ENCODE measurements around the gene DDX39A. TPM values are rescaled to one million over a fixed set of nuclear protein-coding genes. Genes with fewer than 3 reads are reported as not detected.

DDX39A gene
- polyA plus RNA-seq, 1 experiment, result 64.0 TPM

DNA sequence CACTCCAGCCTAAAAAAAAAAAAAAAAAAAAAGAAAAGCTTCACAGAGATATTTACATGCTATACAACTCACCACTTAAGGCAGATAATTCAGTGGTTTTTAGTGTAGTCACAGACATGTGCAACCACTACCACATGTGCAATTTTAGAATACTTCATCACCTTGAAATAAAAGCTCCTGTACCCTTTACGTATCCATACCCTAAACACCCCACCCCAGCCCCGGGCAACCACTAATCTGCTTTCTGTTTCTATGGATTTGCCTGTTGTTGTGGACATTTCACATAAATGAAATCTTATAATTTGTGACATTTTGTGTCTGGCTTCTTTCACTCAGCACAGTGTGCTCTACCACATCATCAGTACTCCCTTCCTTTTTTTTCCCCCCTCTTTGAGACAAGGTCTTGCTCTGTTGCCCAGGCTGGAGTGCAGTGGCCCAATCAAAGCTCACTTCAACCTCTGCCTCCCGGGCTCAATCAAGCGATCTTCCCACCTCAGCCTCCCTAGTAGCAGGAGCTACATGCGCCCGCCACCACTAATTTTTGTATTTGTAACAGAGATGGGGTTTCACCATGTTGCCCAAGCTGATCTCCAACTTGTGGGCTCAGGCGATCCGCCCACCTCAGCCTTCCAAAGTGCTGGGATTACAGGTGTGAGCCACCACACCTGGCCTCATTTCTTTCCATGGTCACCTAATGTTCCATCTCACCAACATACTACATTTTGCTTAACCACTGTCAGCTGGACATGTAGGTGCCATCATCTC lies 4.0 kb downstream of the DDX39A start:
- POLR2A ChIA-PET, result no interaction called here
- peaks cover 20% of the 10 kb centered on the region for H3K36me3 ChIP-seq (ENCODE audit: control insufficient read depth, insufficient read depth, low read length)
- TF ChIP-seq, protein P1, sequence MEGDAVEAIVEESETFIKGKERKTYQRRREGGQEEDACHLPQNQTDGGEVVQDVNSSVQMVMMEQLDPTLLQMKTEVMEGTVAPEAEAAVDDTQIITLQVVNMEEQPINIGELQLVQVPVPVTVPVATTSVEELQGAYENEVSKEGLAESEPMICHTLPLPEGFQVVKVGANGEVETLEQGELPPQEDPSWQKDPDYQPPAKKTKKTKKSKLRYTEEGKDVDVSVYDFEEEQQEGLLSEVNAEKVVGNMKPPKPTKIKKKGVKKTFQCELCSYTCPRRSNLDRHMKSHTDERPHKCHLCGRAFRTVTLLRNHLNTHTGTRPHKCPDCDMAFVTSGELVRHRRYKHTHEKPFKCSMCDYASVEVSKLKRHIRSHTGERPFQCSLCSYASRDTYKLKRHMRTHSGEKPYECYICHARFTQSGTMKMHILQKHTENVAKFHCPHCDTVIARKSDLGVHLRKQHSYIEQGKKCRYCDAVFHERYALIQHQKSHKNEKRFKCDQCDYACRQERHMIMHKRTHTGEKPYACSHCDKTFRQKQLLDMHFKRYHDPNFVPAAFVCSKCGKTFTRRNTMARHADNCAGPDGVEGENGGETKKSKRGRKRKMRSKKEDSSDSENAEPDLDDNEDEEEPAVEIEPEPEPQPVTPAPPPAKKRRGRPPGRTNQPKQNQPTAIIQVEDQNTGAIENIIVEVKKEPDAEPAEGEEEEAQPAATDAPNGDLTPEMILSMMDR (IDR thresholded peaks at IDR 0.05; ENCODE audit: insufficient read depth, low read depth, low read length), result no peak
- CTCF ChIA-PET, result interaction anchor here (0.8 to 2.7 kb wide), 4 partner anchors 9 to 279 kb away, joined by 3 to 13 read pairs (median 4); partner anchors contain the start of gene ASF1B
- no peaks in the 10 kb centered on the region for H3K27me3 ChIP-seq (ENCODE audit: control insufficient read depth, insufficient read depth, low read length)
- no peak overlapping the region for H3K4me3 ChIP-seq (ENCODE audit: low read depth, low read length)
- DNase-seq (ENCODE audit: low read depth), result no peak

DNA sequence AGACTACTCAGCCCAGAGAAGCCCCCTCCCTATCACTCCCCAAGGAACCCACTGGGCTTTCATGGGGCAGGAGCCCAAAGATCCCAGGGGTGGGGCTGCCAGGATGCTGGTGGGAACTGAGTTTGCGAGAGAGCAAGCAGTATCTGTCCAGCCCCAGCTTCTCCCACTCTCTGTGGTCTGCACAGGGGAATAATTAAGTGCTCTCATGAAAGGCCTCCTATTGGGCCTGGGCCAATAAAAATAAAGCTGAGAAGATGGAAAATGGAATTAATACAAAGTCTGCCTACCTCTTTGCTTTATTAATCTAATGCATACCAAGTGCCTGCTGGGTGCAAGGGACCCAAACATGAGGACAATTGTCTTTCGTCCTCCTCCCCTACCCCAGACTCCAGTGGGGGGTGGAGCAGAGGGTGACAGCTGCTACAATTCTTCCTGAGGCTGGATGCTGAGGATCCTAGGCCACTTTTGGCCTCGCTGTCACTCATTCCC lies 5.4 kb downstream of the DDX39A start:
- Histone ChIP-seq H3K4me3 (ENCODE audit: low read depth, low read length) (no peak overlapping the region), H3K27me3 (ENCODE audit: control insufficient read depth, insufficient read depth, low read length) (no peaks in the 10 kb centered on the region), H3K36me3 (ENCODE audit: control insufficient read depth, insufficient read depth, low read length) (peaks cover 32% of the 10 kb centered on the region)
- ChIA-PET POLR2A (no interaction called here), CTCF (interaction anchor here (1.0 to 2.7 kb wide), 3 partner anchors 8 to 266 kb away, joined by 4 to 13 read pairs (median 4); no protein-coding TSS in a partner anchor)
- no peak for DNase-seq (ENCODE audit: low read depth)
- TF ChIP-seq, protein P1 (IDR thresholded peaks at IDR 0.05; ENCODE audit: insufficient read depth, low read depth, low read length), result no peak

DNA sequence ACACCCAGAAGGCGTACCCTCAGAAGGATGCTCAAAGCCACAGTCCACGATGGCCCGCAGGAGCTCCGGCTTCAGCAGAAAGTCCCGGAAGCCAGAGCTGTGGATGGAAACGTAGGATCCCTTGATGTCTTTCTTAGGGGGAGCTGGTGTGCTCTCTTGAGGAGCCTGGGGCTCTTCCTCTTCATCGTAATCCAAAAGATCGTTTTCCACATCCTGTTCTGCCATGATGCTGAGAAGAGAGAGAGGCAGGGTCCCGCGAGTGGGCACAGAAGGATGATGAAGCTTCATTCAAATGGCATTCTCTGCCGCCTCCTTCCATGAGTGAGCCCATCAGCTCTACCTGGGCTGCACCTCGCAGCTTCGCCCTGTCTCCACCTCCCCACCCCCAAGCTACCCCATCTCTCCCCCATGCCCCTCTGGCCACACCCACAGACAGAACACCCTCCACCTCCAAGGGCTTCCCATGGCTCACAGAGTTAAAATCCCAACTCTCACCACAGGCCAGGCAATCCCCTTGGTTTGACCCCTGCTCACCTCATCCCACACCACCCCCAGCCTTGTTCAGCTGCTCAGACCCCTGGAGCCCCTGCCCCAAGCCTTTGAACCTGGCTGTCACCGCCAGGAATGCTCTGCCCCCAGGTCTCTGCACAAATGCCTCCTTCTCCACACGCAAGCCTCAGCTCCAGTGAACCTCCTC lies 6.0 kb downstream of the DDX39A start:
- ChIA-PET POLR2A (no interaction called here), CTCF (interaction anchor here (0.9 to 1.4 kb wide), 3 partner anchors 17 to 266 kb away, joined by 4 read pairs; no protein-coding TSS in a partner anchor)
- H3K27me3 ChIP-seq (ENCODE audit: control insufficient read depth, insufficient read depth, low read length), result no peaks in the 10 kb centered on the region
- H3K4me3 ChIP-seq (ENCODE audit: low read depth, low read length), result no peak overlapping the region
- DNase-seq (ENCODE audit: low read depth), result no peak
- peaks cover 37% of the 10 kb centered on the region for H3K36me3 ChIP-seq (ENCODE audit: control insufficient read depth, insufficient read depth, low read length)
- TF ChIP-seq, protein P1 (IDR thresholded peaks at IDR 0.05; ENCODE audit: insufficient read depth, low read depth, low read length), result no peak

DNA sequence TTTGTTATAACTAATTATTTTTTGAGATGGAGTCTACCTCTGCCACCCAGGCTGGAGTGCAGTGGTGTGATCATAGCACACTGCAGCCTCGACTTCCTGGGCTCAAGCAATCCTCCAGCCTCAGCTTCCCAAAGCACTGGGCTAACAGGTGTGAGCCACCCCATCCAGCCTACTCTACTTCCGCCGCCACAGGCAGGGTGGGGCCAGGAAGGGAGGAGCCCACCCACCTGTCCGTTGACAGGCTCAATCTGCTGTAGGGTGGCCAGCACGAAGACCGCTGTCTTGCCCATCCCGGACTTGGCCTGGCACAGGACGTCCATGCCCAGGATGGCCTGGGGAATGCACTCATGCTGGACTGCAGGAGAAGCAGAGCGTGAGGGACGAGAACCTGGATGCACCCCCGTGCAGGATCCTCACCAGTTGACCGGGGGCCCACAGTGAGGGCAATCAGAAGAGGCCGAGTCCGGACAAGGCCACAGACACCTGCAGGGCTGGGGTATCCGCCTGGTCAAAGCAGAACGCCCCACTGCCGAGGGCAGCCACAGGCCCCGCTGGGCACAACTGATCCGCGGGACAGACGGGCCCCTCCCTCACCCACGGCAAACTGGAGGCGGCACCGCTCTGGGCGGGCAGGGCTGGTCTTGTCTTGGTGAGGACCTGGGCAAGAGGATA lies 6.7 kb downstream of the DDX39A start:
- CTCF ChIA-PET, result interaction anchor here (0.9 kb wide), 1 partner anchor 18 kb away, joined by 4 read pairs; no protein-coding TSS in a partner anchor
- H3K36me3 ChIP-seq (ENCODE audit: control insufficient read depth, insufficient read depth, low read length), result peaks cover 43% of the 10 kb centered on the region
- DNase-seq (ENCODE audit: low read depth), result no peak
- TF ChIP-seq, protein P1 (IDR thresholded peaks at IDR 0.05; ENCODE audit: insufficient read depth, low read depth, low read length), result no peak
- POLR2A ChIA-PET, result no interaction called here
- no peaks in the 10 kb centered on the region for H3K27me3 ChIP-seq (ENCODE audit: control insufficient read depth, insufficient read depth, low read length)
- H3K4me3 ChIP-seq (ENCODE audit: low read depth, low read length), result no peak overlapping the region

DNA sequence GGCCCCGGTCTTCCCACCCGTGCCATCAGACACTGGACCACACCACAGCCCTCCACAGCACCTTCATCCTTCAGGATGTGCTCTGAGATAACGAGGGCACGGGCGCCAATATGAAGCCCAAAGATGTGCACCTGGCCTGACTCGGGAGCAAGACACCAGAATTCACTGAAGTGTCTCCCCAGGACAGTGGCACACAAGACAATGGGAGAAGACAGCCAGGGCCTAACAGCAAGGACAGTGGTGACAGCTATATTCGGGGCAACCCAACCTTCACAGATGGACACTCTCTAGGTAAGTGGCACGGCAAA lies 7.2 kb downstream of the DDX39A start:
- ChIA-PET CTCF (no interaction called here), POLR2A (no interaction called here)
- peaks cover 45% of the 10 kb centered on the region for H3K36me3 ChIP-seq (ENCODE audit: control insufficient read depth, insufficient read depth, low read length)

More for the DNA sequence above, 7.2 kb downstream of the DDX39A start:
- Histone ChIP-seq H3K4me3 (ENCODE audit: low read depth, low read length) (no peak overlapping the region), H3K27me3 (ENCODE audit: control insufficient read depth, insufficient read depth, low read length) (no peaks in the 10 kb centered on the region)
- DNase-seq (ENCODE audit: low read depth), result no peak
- TF ChIP-seq, protein P1 (IDR thresholded peaks at IDR 0.05; ENCODE audit: insufficient read depth, low read depth, low read length), result no peak

All from BJ (cell line).